ENCODE results near the gene ADGRE1. TPM values are rescaled to one million over a fixed set of nuclear protein-coding genes. Genes with fewer than 3 reads are reported as not detected.

Gene ADGRE1
- polyA plus RNA-seq, 1 donor = 1.9 TPM

DNA sequence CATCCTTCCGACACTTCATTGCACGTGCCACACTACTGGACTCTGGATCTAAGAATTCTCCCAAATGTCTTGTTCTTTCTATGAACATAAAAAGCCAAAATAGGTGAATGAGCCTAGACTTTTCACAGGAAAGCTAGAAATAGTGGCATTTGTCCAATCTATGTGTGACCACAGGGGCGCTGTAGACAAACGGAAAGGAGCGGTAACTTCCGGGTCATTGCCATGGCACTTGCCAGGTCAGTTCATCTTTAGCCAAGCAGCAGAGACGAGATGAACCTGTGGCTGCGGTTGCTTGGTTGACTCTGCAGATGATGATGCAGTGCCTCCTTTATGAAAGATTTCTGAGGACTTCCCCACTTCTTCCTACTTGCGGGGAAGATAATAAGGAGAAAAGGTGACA, 65.6 kb downstream of the ADGRE1 start:
- H3K27me3 ChIP-seq (ENCODE audit: control insufficient read depth, insufficient read depth, low read length) = no peaks in the 10 kb centered on the region
- WGBS (ENCODE audit: insufficient coverage, low lambda C conversion rate) = no CpG with 5 or more reads among the region's 9 CpGs
- no peak for DNase-seq

DNA sequence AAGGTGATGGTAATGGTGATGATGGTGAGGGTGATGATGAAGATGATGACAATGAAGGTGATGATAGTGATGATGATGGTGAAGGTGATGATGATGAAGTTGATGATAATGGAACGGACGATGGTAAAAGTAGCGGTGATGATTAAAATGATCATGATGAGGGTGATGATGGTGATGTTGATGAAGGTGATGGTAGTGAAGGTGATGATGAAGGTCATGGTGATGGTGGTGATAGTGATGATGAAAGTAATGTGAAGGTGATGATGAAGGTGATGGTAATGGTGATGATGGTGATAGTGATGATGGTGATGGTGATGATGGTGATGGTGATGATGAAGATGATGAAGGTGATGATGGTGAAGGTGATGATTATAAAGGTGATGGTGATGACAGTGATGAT, 67.7 kb downstream of the ADGRE1 start:
- DNase-seq = no peak
- no peaks in the 10 kb centered on the region for H3K9me3 ChIP-seq (ENCODE audit: control insufficient read depth, low read depth, low read length)
- WGBS (ENCODE audit: insufficient coverage, low lambda C conversion rate) = 97% methylated on average over 3 of the region's 3 CpGs

More for the DNA sequence above, 65.6 kb downstream of the ADGRE1 start:
- no peaks in the 10 kb centered on the region for H3K36me3 ChIP-seq (ENCODE audit: control insufficient read depth, insufficient read depth, low read length)
- no peaks in the 10 kb centered on the region for H3K9me3 ChIP-seq (ENCODE audit: control insufficient read depth, low read depth, low read length)
- no peak overlapping the region for H3K27ac ChIP-seq (ENCODE audit: low read length)
- no peak overlapping the region for H3K4me3 ChIP-seq (ENCODE audit: low read length)
- H3K4me1 ChIP-seq (ENCODE audit: control insufficient read depth, insufficient read depth, low read length) = no peaks in the 10 kb centered on the region

DNA sequence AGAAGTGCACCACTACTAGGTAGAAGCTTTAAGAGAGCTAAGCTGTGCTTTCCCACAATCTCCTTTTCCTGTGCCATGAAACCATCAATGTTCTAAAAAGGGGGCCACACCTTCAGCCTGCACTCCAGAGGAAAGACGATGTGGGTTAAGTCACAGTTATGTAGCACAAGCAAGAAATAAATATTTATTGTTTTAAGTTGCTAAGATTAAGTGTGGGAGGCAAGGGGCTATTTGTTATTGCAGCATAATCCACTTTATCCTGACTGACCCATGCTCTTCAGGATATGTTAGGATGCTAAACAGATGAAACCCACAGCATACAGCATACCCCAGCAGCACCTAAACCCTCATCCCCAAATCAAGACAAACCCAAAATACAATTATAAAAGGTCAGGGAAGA, 69.2 kb downstream of the ADGRE1 start:
- Histone ChIP-seq H3K27me3 (ENCODE audit: control insufficient read depth, insufficient read depth, low read length) (no peaks in the 10 kb centered on the region), H3K36me3 (ENCODE audit: control insufficient read depth, insufficient read depth, low read length) (no peaks in the 10 kb centered on the region), H3K4me3 (ENCODE audit: low read length) (no peak overlapping the region), H3K27ac (ENCODE audit: low read length) (no peak overlapping the region), H3K9me3 (ENCODE audit: control insufficient read depth, low read depth, low read length) (no peaks in the 10 kb centered on the region), H3K4me1 (ENCODE audit: control insufficient read depth, insufficient read depth, low read length) (no peaks in the 10 kb centered on the region)
- no CpG with 5 or more reads among the region's 1 CpG for WGBS (ENCODE audit: insufficient coverage, low lambda C conversion rate)
- no peak for DNase-seq

More for the DNA sequence above, 67.7 kb downstream of the ADGRE1 start:
- H3K4me1 ChIP-seq (ENCODE audit: control insufficient read depth, insufficient read depth, low read length) = no peaks in the 10 kb centered on the region
- H3K27ac ChIP-seq (ENCODE audit: low read length) = no peak overlapping the region
- no peaks in the 10 kb centered on the region for H3K36me3 ChIP-seq (ENCODE audit: control insufficient read depth, insufficient read depth, low read length)
- no peak overlapping the region for H3K4me3 ChIP-seq (ENCODE audit: low read length)
- no peaks in the 10 kb centered on the region for H3K27me3 ChIP-seq (ENCODE audit: control insufficient read depth, insufficient read depth, low read length)

DNA sequence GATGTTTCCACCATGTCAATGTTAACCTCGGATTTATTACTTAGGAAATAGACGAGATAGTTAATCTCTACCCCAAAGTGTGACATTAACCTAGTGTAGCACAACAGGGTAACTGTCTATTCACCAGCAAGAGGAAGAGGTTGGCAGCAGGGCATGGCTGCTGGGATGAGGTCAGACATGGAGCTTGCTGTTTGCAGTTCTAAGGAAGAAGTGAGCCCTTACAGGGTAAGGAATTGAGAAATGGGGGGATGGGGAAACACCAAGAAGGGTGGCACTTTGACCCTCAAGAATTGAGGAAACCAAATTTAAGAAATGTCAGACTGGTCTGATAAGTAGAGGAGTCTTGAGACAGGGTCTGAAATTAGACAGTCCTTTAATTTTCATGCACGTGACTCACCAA, 71.4 kb downstream of the ADGRE1 start:
- no peak overlapping the region for H3K4me3 ChIP-seq (ENCODE audit: low read length)
- no peaks in the 10 kb centered on the region for H3K4me1 ChIP-seq (ENCODE audit: control insufficient read depth, insufficient read depth, low read length)
- H3K27ac ChIP-seq (ENCODE audit: low read length) = no peak overlapping the region
- no peaks in the 10 kb centered on the region for H3K9me3 ChIP-seq (ENCODE audit: control insufficient read depth, low read depth, low read length)
- no peaks in the 10 kb centered on the region for H3K36me3 ChIP-seq (ENCODE audit: control insufficient read depth, insufficient read depth, low read length)
- DNase-seq = no peak
- no peaks in the 10 kb centered on the region for H3K27me3 ChIP-seq (ENCODE audit: control insufficient read depth, insufficient read depth, low read length)
- WGBS (ENCODE audit: insufficient coverage, low lambda C conversion rate) = no CpG with 5 or more reads among the region's 3 CpGs

DNA sequence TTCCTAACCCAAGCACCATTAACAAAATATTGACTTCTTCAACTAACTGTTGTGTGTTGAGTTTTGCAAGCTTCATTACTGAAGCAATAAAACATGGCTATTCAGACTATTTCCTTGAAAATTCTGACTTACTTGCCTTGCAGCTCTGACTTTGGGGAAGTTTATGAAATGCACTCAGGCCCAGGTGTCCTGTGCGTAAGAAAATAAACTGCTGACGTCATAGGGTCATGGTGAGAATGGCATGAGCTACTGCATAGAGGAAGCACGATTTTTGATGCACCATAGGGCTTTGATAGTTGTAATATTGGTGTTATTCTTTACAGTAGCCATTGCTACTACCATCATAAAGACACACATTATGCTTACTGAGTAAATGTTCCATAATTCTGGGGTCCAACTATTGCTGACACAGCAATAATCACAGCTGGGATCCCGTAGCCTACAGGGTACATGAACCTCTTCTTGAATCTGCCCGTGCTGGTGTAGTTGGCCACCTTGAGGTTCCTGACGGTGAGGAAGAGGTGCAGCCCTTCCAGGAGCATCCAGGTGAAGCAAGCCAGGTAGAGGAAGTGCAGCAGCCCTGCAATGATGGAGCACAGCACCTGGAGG, 76.0 kb downstream of the ADGRE1 start:
- WGBS (ENCODE audit: insufficient coverage, low lambda C conversion rate) = 20% methylated on average over 1 of the region's 6 CpGs
- Histone ChIP-seq H3K27me3 (ENCODE audit: control insufficient read depth, insufficient read depth, low read length) (no peaks in the 10 kb centered on the region), H3K27ac (ENCODE audit: low read length) (no peak overlapping the region), H3K4me1 (ENCODE audit: control insufficient read depth, insufficient read depth, low read length) (no peaks in the 10 kb centered on the region), H3K9me3 (ENCODE audit: control insufficient read depth, low read depth, low read length) (no peaks in the 10 kb centered on the region), H3K4me3 (ENCODE audit: low read length) (no peak overlapping the region), H3K36me3 (ENCODE audit: control insufficient read depth, insufficient read depth, low read length) (no peaks in the 10 kb centered on the region)
- no peak for DNase-seq

DNA sequence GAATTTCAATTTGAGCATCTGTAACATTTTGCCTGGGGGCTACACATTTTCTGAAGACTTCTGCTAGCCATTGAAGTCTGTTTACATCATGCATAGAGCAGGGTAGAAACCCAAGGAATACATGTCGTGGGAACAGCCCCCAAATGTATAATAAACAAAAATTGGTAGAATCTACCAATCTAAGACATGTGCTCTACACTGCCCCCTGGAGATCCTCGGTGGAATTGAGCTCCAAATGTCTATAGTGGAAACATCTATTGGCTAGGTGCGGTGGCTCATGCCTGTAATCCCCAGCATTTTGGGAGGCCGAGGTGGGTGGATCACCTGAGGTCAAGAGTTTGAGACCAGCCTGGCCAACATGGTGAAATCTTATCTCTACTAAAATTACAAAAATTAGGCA, 76.6 kb downstream of the ADGRE1 start:
- DNase-seq = no peak
- H3K4me3 ChIP-seq (ENCODE audit: low read length) = no peak overlapping the region
- no peaks in the 10 kb centered on the region for H3K36me3 ChIP-seq (ENCODE audit: control insufficient read depth, insufficient read depth, low read length)
- WGBS (ENCODE audit: insufficient coverage, low lambda C conversion rate) = no CpG with 5 or more reads among the region's 4 CpGs
- H3K9me3 ChIP-seq (ENCODE audit: control insufficient read depth, low read depth, low read length) = no peaks in the 10 kb centered on the region
- H3K27ac ChIP-seq (ENCODE audit: low read length) = no peak overlapping the region
- H3K27me3 ChIP-seq (ENCODE audit: control insufficient read depth, insufficient read depth, low read length) = no peaks in the 10 kb centered on the region
- no peaks in the 10 kb centered on the region for H3K4me1 ChIP-seq (ENCODE audit: control insufficient read depth, insufficient read depth, low read length)

DNA sequence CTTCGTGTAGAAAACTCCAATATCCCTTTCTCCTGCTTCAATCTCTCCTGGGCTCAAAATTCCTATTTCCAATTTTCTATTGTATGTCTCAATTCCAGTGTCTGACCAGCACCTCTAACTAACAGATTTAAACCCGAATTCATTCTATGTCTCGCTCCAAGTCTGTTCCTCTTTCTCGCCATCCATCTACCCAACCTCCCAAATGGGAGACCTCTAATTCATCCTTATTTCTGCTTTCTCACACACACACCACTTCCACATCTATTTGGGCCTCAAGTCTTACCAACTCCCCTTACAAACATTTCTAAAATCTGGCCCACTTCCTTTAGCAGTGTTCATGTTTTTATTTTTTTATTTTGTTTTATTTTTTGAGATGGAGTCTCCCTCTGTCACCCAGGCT, 80.6 kb downstream of the ADGRE1 start:
- H3K9me3 ChIP-seq (ENCODE audit: control insufficient read depth, low read depth, low read length) = no peaks in the 10 kb centered on the region
- no peak for DNase-seq
- no peak overlapping the region for H3K27ac ChIP-seq (ENCODE audit: low read length)
- H3K4me3 ChIP-seq (ENCODE audit: low read length) = no peak overlapping the region
- no peaks in the 10 kb centered on the region for H3K4me1 ChIP-seq (ENCODE audit: control insufficient read depth, insufficient read depth, low read length)
- H3K27me3 ChIP-seq (ENCODE audit: control insufficient read depth, insufficient read depth, low read length) = no peaks in the 10 kb centered on the region
- H3K36me3 ChIP-seq (ENCODE audit: control insufficient read depth, insufficient read depth, low read length) = no peaks in the 10 kb centered on the region
- WGBS (ENCODE audit: insufficient coverage, low lambda C conversion rate) = 84% methylated on average over 4 of the region's 4 CpGs

DNA sequence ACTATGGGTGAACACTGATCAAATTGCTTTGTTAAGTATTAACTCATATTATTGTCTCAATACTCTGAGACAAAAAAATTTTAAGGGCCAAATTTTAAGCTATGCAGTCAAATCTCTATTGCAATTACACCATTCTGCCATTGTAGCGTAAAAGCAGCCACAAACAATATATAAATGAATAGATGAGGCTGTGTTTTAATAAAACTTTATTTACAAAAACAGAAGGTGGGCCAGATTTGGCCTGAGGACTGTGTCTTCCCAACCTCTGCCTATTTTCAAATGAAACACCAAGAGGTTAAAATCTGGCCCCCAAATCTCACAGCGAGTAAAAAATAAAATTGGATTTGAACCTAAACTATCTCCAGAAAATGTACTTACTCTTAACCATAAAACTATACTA, 82.1 kb downstream of the ADGRE1 start:
- Histone ChIP-seq H3K4me3 (ENCODE audit: low read length) (no peak overlapping the region), H3K9me3 (ENCODE audit: control insufficient read depth, low read depth, low read length) (no peaks in the 10 kb centered on the region), H3K27me3 (ENCODE audit: control insufficient read depth, insufficient read depth, low read length) (no peaks in the 10 kb centered on the region), H3K27ac (ENCODE audit: low read length) (no peak overlapping the region), H3K36me3 (ENCODE audit: control insufficient read depth, insufficient read depth, low read length) (no peaks in the 10 kb centered on the region), H3K4me1 (ENCODE audit: control insufficient read depth, insufficient read depth, low read length) (no peaks in the 10 kb centered on the region)
- WGBS (ENCODE audit: insufficient coverage, low lambda C conversion rate) = no CpG with 5 or more reads among the region's 2 CpGs
- DNase-seq = no peak

DNA sequence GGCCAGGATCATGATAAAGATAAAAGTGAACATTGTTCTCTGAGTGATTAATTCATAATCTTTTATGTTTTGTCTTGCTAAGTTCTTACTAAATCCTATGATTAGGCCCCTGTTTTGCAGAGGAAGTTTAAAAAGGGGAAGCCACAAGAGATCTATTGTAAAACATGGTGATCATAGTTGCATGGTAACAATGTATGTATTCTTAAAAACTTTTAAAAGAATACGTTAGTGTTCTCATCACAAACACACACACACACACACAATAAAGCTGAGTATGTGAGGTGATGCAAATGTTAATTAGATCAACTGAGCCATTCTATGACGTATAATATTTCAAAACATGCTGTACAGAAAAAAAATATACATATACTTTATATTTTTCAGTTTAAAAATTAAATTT, 82.6 kb downstream of the ADGRE1 start:
- H3K36me3 ChIP-seq (ENCODE audit: control insufficient read depth, insufficient read depth, low read length) = no peaks in the 10 kb centered on the region

DNA sequence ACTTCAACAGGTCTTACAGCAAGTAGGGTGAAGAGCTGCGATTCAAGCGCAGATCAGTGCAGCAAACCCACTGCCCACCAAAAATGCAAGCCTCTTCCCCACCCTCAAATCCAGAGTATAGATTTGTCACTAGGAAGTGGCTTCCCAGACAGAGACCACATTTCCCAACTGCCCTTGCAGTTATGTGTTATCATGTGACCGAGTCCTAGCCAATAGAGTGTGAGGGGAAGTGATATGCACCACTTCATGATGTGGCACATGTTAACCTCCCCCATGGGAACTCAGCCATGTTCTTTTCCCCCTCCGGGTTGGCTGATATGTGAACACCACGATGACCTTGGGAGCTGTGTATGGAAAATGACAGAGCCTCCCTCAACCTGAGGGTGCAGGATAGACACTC, 83.1 kb downstream of the ADGRE1 start:
- no peak for DNase-seq
- no peaks in the 10 kb centered on the region for H3K9me3 ChIP-seq (ENCODE audit: control insufficient read depth, low read depth, low read length)
- WGBS (ENCODE audit: insufficient coverage, low lambda C conversion rate) = no CpG with 5 or more reads among the region's 5 CpGs
- no peaks in the 10 kb centered on the region for H3K36me3 ChIP-seq (ENCODE audit: control insufficient read depth, insufficient read depth, low read length)
- H3K4me3 ChIP-seq (ENCODE audit: low read length) = no peak overlapping the region
- H3K27ac ChIP-seq (ENCODE audit: low read length) = no peak overlapping the region
- H3K27me3 ChIP-seq (ENCODE audit: control insufficient read depth, insufficient read depth, low read length) = no peaks in the 10 kb centered on the region
- H3K4me1 ChIP-seq (ENCODE audit: control insufficient read depth, insufficient read depth, low read length) = no peaks in the 10 kb centered on the region

More for the DNA sequence above, 82.6 kb downstream of the ADGRE1 start:
- Histone ChIP-seq H3K4me1 (ENCODE audit: control insufficient read depth, insufficient read depth, low read length) (no peaks in the 10 kb centered on the region), H3K27ac (ENCODE audit: low read length) (no peak overlapping the region), H3K27me3 (ENCODE audit: control insufficient read depth, insufficient read depth, low read length) (no peaks in the 10 kb centered on the region), H3K9me3 (ENCODE audit: control insufficient read depth, low read depth, low read length) (no peaks in the 10 kb centered on the region), H3K4me3 (ENCODE audit: low read length) (no peak overlapping the region)
- DNase-seq = no peak
- WGBS (ENCODE audit: insufficient coverage, low lambda C conversion rate) = no CpG with 5 or more reads among the region's 2 CpGs

DNA sequence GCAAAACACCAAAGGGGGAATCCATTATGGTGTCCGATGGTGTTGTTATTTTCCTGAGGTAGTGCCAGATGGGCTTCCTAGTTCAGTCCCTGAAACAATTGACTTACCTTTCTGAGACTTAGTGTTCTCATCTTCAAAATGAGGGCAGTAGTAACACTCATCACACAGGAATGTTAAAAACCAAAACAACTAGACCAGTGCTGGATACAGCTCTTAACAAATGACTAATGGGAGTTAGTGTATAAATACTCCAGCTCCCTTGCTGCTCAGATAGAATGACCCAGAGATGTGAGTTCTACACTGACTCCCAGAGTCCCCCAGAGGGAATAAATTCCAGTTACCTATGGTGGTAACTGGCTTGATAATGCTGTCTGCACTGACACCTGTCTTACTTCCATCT, 84.0 kb downstream of the ADGRE1 start:
- no CpG with 5 or more reads among the region's 1 CpG for WGBS (ENCODE audit: insufficient coverage, low lambda C conversion rate)
- H3K4me1 ChIP-seq (ENCODE audit: control insufficient read depth, insufficient read depth, low read length) = no peaks in the 10 kb centered on the region
- H3K9me3 ChIP-seq (ENCODE audit: control insufficient read depth, low read depth, low read length) = no peaks in the 10 kb centered on the region
- no peaks in the 10 kb centered on the region for H3K36me3 ChIP-seq (ENCODE audit: control insufficient read depth, insufficient read depth, low read length)
- H3K4me3 ChIP-seq (ENCODE audit: low read length) = no peak overlapping the region
- no peak for DNase-seq
- no peak overlapping the region for H3K27ac ChIP-seq (ENCODE audit: low read length)
- no peaks in the 10 kb centered on the region for H3K27me3 ChIP-seq (ENCODE audit: control insufficient read depth, insufficient read depth, low read length)
